Testis (tissue), 3 donors: Measurements from ENCODE around the gene MYL10. TPM values are rescaled to one million over a fixed set of nuclear protein-coding genes. Genes with fewer than 3 reads are reported as not detected.

ENCODE experiments used
- DNase-seq: peaks from one replicate; pipeline ENCODE4 v3.0.0-alpha.2; 2019
- H3K27ac ChIP-seq, 2 donors: fragments of 200-600 bp; sonication (generic); one replicate each; pipeline ENCODE4 v1.5.1; 2019
- H3K27me3 ChIP-seq: fragments of 200-600 bp; sonication (generic); one replicate; pipeline ENCODE4 v1.5.1; 2019
- H3K36me3 ChIP-seq: fragments of 200-600 bp; sonication (generic); one replicate; pipeline ENCODE4 v1.5.1; 2017; ENCODE audit warnings: low read depth; ENCODE audit errors: missing control alignments
- H3K4me1 ChIP-seq: fragments of 200-600 bp; sonication (generic); one replicate; pipeline ENCODE4 v1.5.1; 2019
- H3K4me3 ChIP-seq, 2 donors: fragments of 200-600 bp; sonication (generic); one replicate each; pipeline ENCODE4 v1.5.1; 2017 to 2019
- H3K9me3 ChIP-seq: fragments of 200-600 bp; sonication (generic); one replicate; pipeline ENCODE4 v1.5.1; 2017
- POLR2A ChIP-seq: fragments of 450-650 bp; IDR thresholded peaks from one replicate; pipeline ENCODE4 v1.6.1; 2017; ENCODE audit warnings: antibody characterized with exemption, mild to moderate bottlenecking, moderate library complexity
- WGBS, 2 donors: methylation state at CpG; one replicate each; pipeline ENCODE4 v1.1.5; 2018; 5-methylcytosine and 5-hydroxymethylcytosine counted together
- intact Hi-C: fragments of 100-400 bp; cut with DNase I; formaldehyde crosslinking; loops from one replicate; pipeline ENCODE4 v1.15.1; 2023; ENCODE audit warnings: low total_unique reads
- polyA plus RNA-seq: library from polyadenylated mRNA; stranded (reverse); fragments of 350-450 nt; fragmentation: Illumina TruSeq; extraction: RNeasy Lipid Tissue Mini Kit (QIAGEN cat#74804); gene quantifications from one replicate; pipeline ENCODE4 v1.2.3, GENCODE V29; 2014; ENCODE audit warnings: low read depth, low replicate concordance; ENCODE audit not compliant: insufficient read depth
- total RNA-seq, 2 donors: library from RNA; depleted of rRNA; stranded (reverse); fragments of >200 nt; gene quantifications; one replicate each; pipeline ENCODE4 v1.2.3, GENCODE V29; 2016
- TF ChIP-seq, protein P1 (sequence below), 3 experiments: fragments of 450-650 bp in 2 of 3; fragments of 200-600 bp in 1 of 3; sonication (generic) in 1 of 3; IDR thresholded peaks; one replicate each; pipeline ENCODE4 v1.5.1; 2016 to 2019; ENCODE audit warnings: antibody characterized with exemption in 3 of 3, mild to moderate bottlenecking in 2 of 3, moderate library complexity in 1 of 3

The MYL10 gene
- total and polyA plus RNA-seq, 3 donors from 2014 or later, result not detected

DNA sequence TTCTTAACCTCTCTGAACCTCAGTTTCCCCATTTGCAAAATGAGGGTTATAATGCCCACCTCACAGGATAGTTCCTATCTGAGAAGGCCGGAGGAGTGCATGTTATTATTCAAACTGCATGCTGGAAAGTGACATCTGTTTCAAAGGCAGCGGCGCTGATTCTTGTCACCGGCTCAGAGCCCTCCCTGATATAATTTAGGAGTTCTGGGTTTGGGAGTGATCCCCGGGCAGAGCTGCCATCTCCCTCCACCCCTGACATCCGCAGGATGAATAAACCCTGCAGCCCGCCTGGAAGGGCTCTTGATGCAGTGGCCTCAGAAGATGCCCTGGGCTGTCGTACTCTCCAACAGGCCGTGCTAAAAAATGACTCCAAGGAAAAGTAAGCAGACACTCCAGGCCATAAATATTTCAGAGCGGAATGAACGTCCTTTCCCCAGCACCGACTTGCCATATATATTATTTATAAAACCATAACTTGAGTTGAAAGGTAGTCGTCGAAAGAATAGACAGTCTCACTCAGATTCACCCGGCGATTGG lies 47.0 kb upstream of the MYL10 start:
- intact Hi-C loops, result no loop called here
- Histone ChIP-seq H3K36me3 (no peaks in the 10 kb centered on the region), H3K4me1 (peaks cover 4% of the 10 kb centered on the region), H3K27ac (no peak overlapping the region), H3K27me3 (no peaks in the 10 kb centered on the region), H3K9me3 (no peaks in the 10 kb centered on the region), H3K4me3 (no peak overlapping the region)
- WGBS, 2 donors, result 76 to 89% methylated on average over 13 to 16 of the region's 16 CpGs
- TF ChIP-seq POLR2A, result no peak
- TF ChIP-seq, protein P1, sequence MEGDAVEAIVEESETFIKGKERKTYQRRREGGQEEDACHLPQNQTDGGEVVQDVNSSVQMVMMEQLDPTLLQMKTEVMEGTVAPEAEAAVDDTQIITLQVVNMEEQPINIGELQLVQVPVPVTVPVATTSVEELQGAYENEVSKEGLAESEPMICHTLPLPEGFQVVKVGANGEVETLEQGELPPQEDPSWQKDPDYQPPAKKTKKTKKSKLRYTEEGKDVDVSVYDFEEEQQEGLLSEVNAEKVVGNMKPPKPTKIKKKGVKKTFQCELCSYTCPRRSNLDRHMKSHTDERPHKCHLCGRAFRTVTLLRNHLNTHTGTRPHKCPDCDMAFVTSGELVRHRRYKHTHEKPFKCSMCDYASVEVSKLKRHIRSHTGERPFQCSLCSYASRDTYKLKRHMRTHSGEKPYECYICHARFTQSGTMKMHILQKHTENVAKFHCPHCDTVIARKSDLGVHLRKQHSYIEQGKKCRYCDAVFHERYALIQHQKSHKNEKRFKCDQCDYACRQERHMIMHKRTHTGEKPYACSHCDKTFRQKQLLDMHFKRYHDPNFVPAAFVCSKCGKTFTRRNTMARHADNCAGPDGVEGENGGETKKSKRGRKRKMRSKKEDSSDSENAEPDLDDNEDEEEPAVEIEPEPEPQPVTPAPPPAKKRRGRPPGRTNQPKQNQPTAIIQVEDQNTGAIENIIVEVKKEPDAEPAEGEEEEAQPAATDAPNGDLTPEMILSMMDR (IDR thresholded peaks at IDR 0.05), result no peak
- no peak for DNase-seq

DNA sequence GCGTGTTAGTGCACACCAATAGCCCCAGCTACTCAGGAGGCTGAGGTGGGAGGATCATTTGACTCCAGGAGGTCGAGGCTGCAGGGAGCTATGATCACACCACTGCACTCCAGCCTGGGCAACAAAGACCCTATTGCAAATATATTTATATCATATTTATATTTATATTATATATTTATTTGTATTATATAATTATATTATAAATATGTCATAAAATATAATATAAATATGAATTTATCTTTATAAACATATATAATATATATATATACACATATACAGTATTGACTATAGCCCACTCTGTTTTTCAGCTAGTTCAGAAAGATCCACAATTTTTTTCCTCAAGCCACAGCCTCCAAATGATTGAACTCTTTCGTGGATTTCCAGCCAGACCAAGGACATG lies 45.3 kb upstream of the MYL10 start:
- H3K27me3 ChIP-seq, result no peaks in the 10 kb centered on the region
- no peak for DNase-seq
- no peak overlapping the region for H3K4me3 ChIP-seq
- intact Hi-C loops, result no loop called here
- no peaks in the 10 kb centered on the region for H3K36me3 ChIP-seq
- no peak overlapping the region for H3K27ac ChIP-seq
- no peaks in the 10 kb centered on the region for H3K9me3 ChIP-seq
- no peaks in the 10 kb centered on the region for H3K4me1 ChIP-seq
- TF ChIP-seq, protein P1 (IDR thresholded peaks at IDR 0.05), result no peak
- TF ChIP-seq POLR2A, result no peak
- 89 to 90% methylated on average over 3 of the region's 3 CpGs for WGBS, 2 donors

- Histone ChIP-seq H3K27ac (no peak overlapping the region), H3K4me1 (no peaks in the 10 kb centered on the region), H3K4me3 (no peak overlapping the region), H3K27me3 (no peaks in the 10 kb centered on the region), H3K36me3 (no peaks in the 10 kb centered on the region), H3K9me3 (no peaks in the 10 kb centered on the region)
- intact Hi-C loops, result no loop called here
- DNase-seq, result no peak
- 84 to 92% methylated on average over 5 of the region's 5 CpGs for WGBS, 2 donors
- no peak for TF ChIP-seq POLR2A
- TF ChIP-seq, protein P1 (IDR thresholded peaks at IDR 0.05), result no peak
These were observed 44.9 kb upstream of the MYL10 start for GRCh38 chr7:101673951-101674350.

DNA sequence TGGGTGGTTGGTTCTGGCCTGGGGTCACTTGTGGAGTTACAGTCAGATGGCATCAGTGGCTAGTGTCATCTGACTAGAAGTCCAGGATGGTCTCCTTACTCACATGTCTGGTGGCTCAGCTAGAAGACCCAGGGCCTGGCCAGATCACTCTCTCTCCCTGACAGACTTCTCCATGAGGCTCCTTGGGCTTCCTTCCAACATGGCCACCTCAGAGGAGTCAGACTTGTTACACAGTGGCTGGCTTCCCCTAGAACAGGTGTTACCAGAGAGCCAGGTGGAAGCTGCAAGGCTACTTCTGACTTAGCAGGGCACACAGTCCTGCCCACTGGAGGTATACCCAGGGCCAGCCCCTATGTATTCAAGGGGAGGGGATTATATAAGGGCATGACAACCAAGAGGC lies 44.2 kb upstream of the MYL10 start:
- Histone ChIP-seq H3K27ac (no peak overlapping the region), H3K27me3 (no peaks in the 10 kb centered on the region), H3K4me3 (no peak overlapping the region), H3K9me3 (no peaks in the 10 kb centered on the region), H3K36me3 (no peaks in the 10 kb centered on the region), H3K4me1 (no peaks in the 10 kb centered on the region)
- DNase-seq, result no peak
- TF ChIP-seq, protein P1 (IDR thresholded peaks at IDR 0.05), result no peak
- TF ChIP-seq POLR2A, result no peak
- intact Hi-C loops, result no loop called here
